HCT116 (cell line): ENCODE results near the gene SPSB1. TPM values are rescaled to one million over a fixed set of nuclear protein-coding genes. Genes with fewer than 3 reads are reported as not detected.

Experiments used
- ATAC-seq: fragments of 200-7000 bp; cut with Tn5 transposase; 2 replicates; pipeline ENCODE4 v1.9.1; 2020; ENCODE audit warnings: mild to moderate bottlenecking, moderate library complexity
- BruUV-seq: library from RNA; stranded (reverse); fragments of 400-500 nt; replicated peaks from 2 replicates; lab custom pipeline; 2021; lab: Mats Ljungman, UMichigan
- CTCF ChIA-PET: fragments of 300-600 bp; sonication (Branson Sonifier 250); formaldehyde crosslinking; loops from one replicate; lab custom pipeline; 2021; ENCODE audit warnings: antibody characterized with exemption; lab: Charles Lee
- POLR2A ChIA-PET: fragments of 300-600, 350-600 bp; sonication (Branson Sonifier 250); formaldehyde crosslinking; loops from one replicate; lab custom pipeline; 2021; ENCODE audit warnings: antibody characterized with exemption; lab: Charles Lee
- RAD21 ChIA-PET, 2 experiments: fragments of 300-600 bp; sonication (Branson Sonifier 250); formaldehyde crosslinking; loops; one replicate each; lab custom pipeline; 2023; ENCODE audit warnings: low total read pairs in 2 of 2; ENCODE audit not compliant: uncharacterized antibody in 2 of 2, unreplicated experiment in 2 of 2, low non-redundant PET in 1 of 2; lab: Charles Lee
- DNase-seq: peaks from one replicate; pipeline ENCODE4 v3.0.0-alpha.2; 2010; ENCODE audit warnings: low read depth, low spot score
- H2AFZ ChIP-seq: fragments of 200-600 bp; shearing (Covaris generic), sonication (generic); 2 replicates; pipeline ENCODE4 v1.6.1; 2017; ENCODE audit warnings: low read depth, mixed run types, mixed read lengths, antibody characterized with exemption, low read length; ENCODE audit not compliant: poor library complexity, severe bottlenecking
- H3K27ac ChIP-seq: 2 replicates; pipeline ENCODE4 v1.5.1; 2012; ENCODE audit warnings: low read depth, low read length
- H3K27me3 ChIP-seq: fragments of 200-600 bp; sonication (generic); 2 replicates; pipeline ENCODE4 v1.6.1; 2016; ENCODE audit warnings: mixed run types, low read length, mixed read lengths; ENCODE audit not compliant: insufficient read depth
- H3K36me3 ChIP-seq, 2 experiments: fragments of 200-500 bp in 1 of 2; fragments of 200-600 bp in 1 of 2; sonication (Bioruptor generic) in 1 of 2; sonication (generic) in 1 of 2; 2 replicates each; pipeline versions ENCODE4 v1.5.1 to v1.6.1; 2014 to 2016; ENCODE audit warnings: low read length in 2 of 2, inconsistent platforms in 1 of 2, mixed read lengths in 1 of 2, mixed run types in 1 of 2; ENCODE audit not compliant: insufficient read depth in 2 of 2, control insufficient read depth in 1 of 2
- H3K4me1 ChIP-seq, 2 experiments: fragments of 200-600 bp in 1 of 2; sonication (generic) in 1 of 2; 2 replicates each; pipeline versions ENCODE4 v1.5.1 to v1.6.1; 2012 to 2017; ENCODE audit warnings: low read length in 2 of 2, inconsistent platforms in 1 of 2, mild to moderate bottlenecking in 1 of 2, mixed read lengths in 1 of 2, mixed run types in 1 of 2, moderate library complexity in 1 of 2; ENCODE audit not compliant: insufficient read depth in 2 of 2, control insufficient read depth in 1 of 2
- H3K4me2 ChIP-seq: fragments of 200-600 bp; sonication (generic); 2 replicates; pipeline ENCODE4 v1.6.1; 2017; ENCODE audit warnings: mixed run types, low read length, mixed read lengths
- H3K4me3 ChIP-seq, 2 experiments: fragments of 200-600 bp in 1 of 2; sonication (generic) in 1 of 2; replicated peaks in 1 of 2; 2 replicates each; pipeline ENCODE4 v1.5.1; 2011 to 2016; ENCODE audit warnings: low read length in 2 of 2, control low read depth in 1 of 2, low read depth in 1 of 2, mild to moderate bottlenecking in 1 of 2, mixed read lengths in 1 of 2, mixed run types in 1 of 2
- H3K79me2 ChIP-seq: fragments of 200-600 bp; sonication (generic); 2 replicates; pipeline ENCODE4 v1.6.1; 2017; ENCODE audit warnings: mild to moderate bottlenecking, mixed run types, low read length, moderate library complexity, mixed read lengths; ENCODE audit not compliant: insufficient read depth
- H3K9ac ChIP-seq: fragments of 200-600 bp; sonication (generic); 2 replicates; pipeline ENCODE4 v1.6.1; 2016; ENCODE audit warnings: low read length, mixed read lengths
- H3K9me2 ChIP-seq: fragments of 200-600 bp; sonication (generic), shearing (Covaris generic); 2 replicates; pipeline ENCODE4 v1.6.1; 2017; ENCODE audit warnings: mixed run types, mild to moderate bottlenecking, moderate library complexity; ENCODE audit not compliant: insufficient read depth
- H3K9me3 ChIP-seq, 2 experiments: fragments of 200-500 bp in 1 of 2; fragments of 200-600 bp in 1 of 2; sonication (Bioruptor generic) in 1 of 2; sonication (generic) in 1 of 2; 2 replicates each; pipeline ENCODE4 v1.6.1; 2014 to 2017; ENCODE audit warnings: low read length in 2 of 2, mixed read lengths in 2 of 2, inconsistent platforms in 1 of 2, low read depth in 1 of 2, mild to moderate bottlenecking in 1 of 2, mixed run types in 1 of 2, moderate library complexity in 1 of 2; ENCODE audit not compliant: control insufficient read depth in 1 of 2, insufficient read depth in 1 of 2
- H4K20me1 ChIP-seq: fragments of 200-600 bp; sonication (generic), shearing (Covaris generic); 2 replicates; pipeline ENCODE4 v1.6.1; 2017; ENCODE audit warnings: mixed run types, mild to moderate bottlenecking, moderate library complexity; ENCODE audit not compliant: insufficient read depth
- ATF3 ChIP-seq: IDR thresholded peaks from 2 replicates; pipeline ENCODE4 v1.6.1; 2012
- CBX3 ChIP-seq: IDR thresholded peaks from 2 replicates; pipeline ENCODE4 v1.6.1; 2012; ENCODE audit warnings: low read depth
- CEBPB ChIP-seq: IDR thresholded peaks from 2 replicates; pipeline ENCODE4 v1.6.1; 2012; ENCODE audit warnings: low read depth
- CTCF ChIP-seq, 3 experiments: fragments of 200-600 bp in 1 of 3; sonication (generic) in 1 of 3; IDR thresholded peaks in 2 of 3; conservative IDR thresholded peaks in 1 of 3; 2 replicates each; pipeline ENCODE4 v1.5.1; 2012 to 2017; ENCODE audit warnings: low read depth in 2 of 3, low read length in 2 of 3, antibody characterized with exemption in 1 of 3, borderline replicate concordance in 1 of 3, control low read depth in 1 of 3, mild to moderate bottlenecking in 1 of 3, mixed read lengths in 1 of 3, mixed run types in 1 of 3, moderate library complexity in 1 of 3; ENCODE audit not compliant: insufficient read depth in 1 of 3
- EGR1 ChIP-seq: IDR thresholded peaks from 2 replicates; pipeline ENCODE4 v1.6.1; 2012; ENCODE audit warnings: low read depth
- ELF1 ChIP-seq: IDR thresholded peaks from 2 replicates; pipeline ENCODE4 v1.6.1; 2012; ENCODE audit warnings: low read depth, borderline replicate concordance
- EZH2phosphoT487 ChIP-seq: fragments of 200-600 bp; IDR thresholded peaks from 2 replicates; pipeline ENCODE4 v1.6.1; 2018; ENCODE audit warnings: antibody characterized with exemption, borderline replicate concordance
- FOSL1 ChIP-seq: IDR thresholded peaks from 2 replicates; pipeline ENCODE4 v1.6.1; 2012; ENCODE audit warnings: low read depth
- JUND ChIP-seq: IDR thresholded peaks from 2 replicates; pipeline ENCODE4 v1.6.1; 2012
- MAX ChIP-seq: IDR thresholded peaks from 2 replicates; pipeline ENCODE4 v1.6.1; 2012
- POLR2A ChIP-seq: IDR thresholded peaks from 2 replicates; pipeline ENCODE4 v1.7.0; 2011; ENCODE audit warnings: borderline replicate concordance; ENCODE audit not compliant: insufficient read depth, insufficient read length; ENCODE audit errors: extremely low read depth
- POLR2AphosphoS5 ChIP-seq: IDR thresholded peaks from 2 replicates; pipeline ENCODE4 v1.6.1; 2011; ENCODE audit warnings: mild to moderate bottlenecking, low read depth, low read length, moderate library complexity
- RAD21 ChIP-seq: IDR thresholded peaks from 2 replicates; pipeline ENCODE4 v1.6.1; 2012; ENCODE audit warnings: low read depth, mild to moderate bottlenecking
- SIN3A ChIP-seq: IDR thresholded peaks from 2 replicates; pipeline ENCODE4 v1.6.1; 2012; ENCODE audit warnings: low read depth
- SP1 ChIP-seq: IDR thresholded peaks from 2 replicates; pipeline ENCODE4 v1.6.1; 2012; ENCODE audit warnings: low read depth
- SRF ChIP-seq: IDR thresholded peaks from 2 replicates; pipeline ENCODE4 v1.6.1; 2012; ENCODE audit warnings: low read depth
- TCF7L2 ChIP-seq: IDR thresholded peaks from 2 replicates; pipeline ENCODE4 v1.7.0; 2011; ENCODE audit warnings: borderline replicate concordance, inconsistent platforms; ENCODE audit not compliant: insufficient read depth, insufficient read length; ENCODE audit errors: extremely low read depth
- YY1 ChIP-seq: IDR thresholded peaks from 2 replicates; pipeline ENCODE4 v1.6.1; 2011; ENCODE audit warnings: low read length, low read depth, moderate library complexity, mild to moderate bottlenecking; ENCODE audit not compliant: insufficient replicate concordance; ENCODE audit errors: extremely low read depth
- ZBTB33 ChIP-seq: IDR thresholded peaks from 2 replicates; pipeline ENCODE4 v1.6.1; 2011; ENCODE audit warnings: mild to moderate bottlenecking, low read length, moderate library complexity; ENCODE audit not compliant: insufficient replicate concordance; ENCODE audit errors: extremely low read depth
- intact Hi-C: fragments of 100-400 bp; cut with micrococcal nuclease; formaldehyde crosslinking; loops from 2 replicates; pipeline ENCODE4 v1.10.0; 2022
- total RNA-seq: library from RNA; stranded (reverse); gene quantifications from one replicate; pipeline ENCODE4 v1.2.1, GENCODE V29; 2021; ENCODE audit not compliant: unreplicated experiment

Gene SPSB1
- total RNA-seq, 1 experiment from 2014 or later: 10.8 TPM

- intact Hi-C loops: no loop called here
- DNase-seq: no peak
- no peaks in the 10 kb centered on the region for H4K20me1 ChIP-seq
- no peak overlapping the region for H3K4me2 ChIP-seq
- no peaks in the 10 kb centered on the region for H3K9me2 ChIP-seq
- no peak overlapping the region for H3K9ac ChIP-seq
- ChIA-PET RAD21 (no interaction called here), POLR2A (no interaction called here), CTCF (no interaction called here)
- no peak overlapping the region for H3K27ac ChIP-seq
- ATAC-seq: no peak
- no peaks in the 10 kb centered on the region for H3K27me3 ChIP-seq
- H3K36me3 ChIP-seq: no peaks in the 10 kb centered on the region
- BruUV-seq: no TSS peak
- no peaks in the 10 kb centered on the region for H3K4me1 ChIP-seq
- no peak overlapping the region for H2AFZ ChIP-seq
- no peaks in the 10 kb centered on the region for H3K79me2 ChIP-seq
- no peaks in the 10 kb centered on the region for H3K9me3 ChIP-seq
- TF ChIP-seq CBX3 (no peak), MAX (no peak), CTCF (IDR thresholded peaks at IDR 0.05 in 2 of 3, conservative IDR thresholded peaks at IDR 0.05 in 1 of 3; ENCODE audit: borderline replicate concordance in 1 of 3, insufficient read depth in 1 of 3, low read depth in 2 of 3, low read length in 2 of 3) (no peak), ATF3 (no peak), POLR2A (no peak), SIN3A (no peak), SP1 (no peak), SRF (no peak), POLR2AphosphoS5 (no peak), FOSL1 (no peak), YY1 (no peak), CEBPB (no peak), TCF7L2 (no peak), ELF1 (no peak), RAD21 (no peak), EGR1 (no peak), JUND (no peak), ZBTB33 (no peak), EZH2phosphoT487 (no peak)
- no peak overlapping the region for H3K4me3 ChIP-seq
Measured at GRCh38 chr1:9374748-9375341, 82.2 kb downstream of the SPSB1 start.
